Measurements from ENCODE around the gene ITGA3.

- no peak for TF ChIP-seq POLR2A (IDR thresholded peaks at IDR 0.05; ENCODE audit: low read length)
- no peak for TF ChIP-seq GATA1 (IDR thresholded peaks at IDR 0.05; ENCODE audit: low read depth, low read length)
These were observed 43.1 kb downstream of the ITGA3 start for GRCh38 chr17:50099003-50099402.

Measured in erythroblast (primary cell).